ENCODE measurements around the gene NOP56.

NOP56 gene

GRCh38 chr20:2703716-2704475 lies 51.5 kb downstream of the NOP56 start:
- DNase-seq (ENCODE audit: low read depth in 2 of 2): no peak

- DNase-seq (ENCODE audit: low read depth in 2 of 2): no peak
These were observed 53.7 kb downstream of the NOP56 start for GRCh38 chr20:2705931-2706645.

- DNase-seq (ENCODE audit: low read depth in 2 of 2): no peak
These were observed 54.4 kb downstream of the NOP56 start for GRCh38 chr20:2706688-2707352.

GRCh38 chr20:2707353-2708072 lies 55.1 kb downstream of the NOP56 start:
- DNase-seq (ENCODE audit: low read depth in 2 of 2): no peak

Measured in stimulated activated CD4-positive, alpha-beta T cell treated with anti-CD3 and anti-CD28 coated beads, Interleukin-12 subunit alpha, Interleukin-12 subunit beta, amount 100 ng/mL, for 24 hours (primary cell).